ENCODE measurements around the gene ESYT2.

ESYT2 gene

DNA sequence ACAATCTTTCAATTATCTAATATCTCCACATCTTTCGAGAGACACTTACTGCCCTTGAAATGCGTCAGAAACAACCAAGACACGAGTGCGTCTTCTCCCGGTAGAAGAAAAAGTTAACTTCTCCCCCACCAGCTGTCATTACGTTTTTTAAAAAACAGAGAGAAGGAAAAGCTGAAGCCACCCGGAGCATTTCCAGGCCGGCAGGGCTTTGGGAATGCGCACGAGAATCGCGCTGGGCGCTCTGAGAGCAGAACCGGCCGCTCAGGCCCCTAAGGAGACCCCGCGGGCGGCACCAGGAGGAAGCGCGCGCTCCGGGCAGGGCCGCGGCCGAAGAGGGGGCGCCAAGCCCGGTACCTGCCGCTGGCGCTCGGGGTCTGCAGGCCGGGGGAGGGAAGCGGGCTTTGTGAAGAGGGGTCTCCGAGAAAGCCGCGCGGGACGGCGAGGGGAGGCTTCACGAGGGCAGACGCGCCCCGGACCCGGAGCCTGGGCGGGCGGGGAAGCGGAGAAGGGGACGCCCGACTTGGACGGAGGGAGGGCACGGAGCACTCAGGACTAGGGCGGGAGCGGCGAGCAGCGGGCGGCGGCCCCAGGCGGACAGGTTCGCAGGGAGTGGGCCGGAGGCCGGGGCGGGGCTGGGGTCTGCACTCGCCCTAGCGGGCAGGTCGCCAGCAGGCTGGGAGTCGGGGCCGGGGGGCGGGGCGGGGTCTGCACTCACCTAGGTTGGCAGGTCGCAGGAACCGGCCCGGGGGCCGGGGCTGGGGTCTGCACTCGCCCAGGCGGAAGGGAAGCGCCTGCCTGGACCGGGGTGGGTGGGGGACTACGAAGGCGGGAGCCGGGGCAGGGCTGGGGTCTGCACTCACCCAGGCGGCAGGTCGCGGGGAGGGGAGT, 932 bp downstream of the ESYT2 start:
- in situ Hi-C loops (cut with HindIII; ENCODE audit: low sequenced_read_pairs): no loop called here

DNA sequence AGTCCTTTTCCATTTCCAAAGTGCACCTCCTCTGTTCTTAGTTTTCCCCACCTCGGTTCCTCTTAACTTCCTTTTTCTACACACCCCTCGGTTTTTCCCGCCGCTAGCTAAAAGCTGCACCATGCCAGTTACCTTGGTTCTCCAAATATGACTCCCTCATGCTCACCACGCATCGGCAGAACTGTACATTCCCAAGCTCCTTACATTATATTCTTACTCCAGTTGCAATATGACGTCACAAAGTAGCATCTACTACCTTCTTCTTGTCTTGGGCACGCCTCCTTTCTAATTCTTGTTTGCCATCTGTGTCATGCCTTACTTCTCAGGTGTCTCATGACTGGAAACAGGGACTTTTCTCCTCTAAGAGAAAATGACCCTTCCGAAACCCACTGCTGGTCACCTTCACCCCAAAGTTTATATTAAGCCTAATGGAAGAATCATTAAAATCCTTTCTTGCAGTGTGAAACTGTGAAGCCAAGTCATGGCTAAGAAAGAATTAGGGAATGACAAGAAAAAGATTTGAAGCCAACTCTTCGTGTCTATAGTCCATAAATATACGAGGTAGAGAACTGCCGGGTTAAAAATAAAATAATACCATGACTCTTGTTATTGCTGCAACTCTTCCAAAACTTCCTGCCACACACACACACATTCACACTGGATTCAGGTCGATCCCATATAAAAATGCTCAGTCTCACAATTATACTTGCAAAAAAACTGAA, 1.7 kb downstream of the ESYT2 start:
- in situ Hi-C loops (cut with HindIII; ENCODE audit: low sequenced_read_pairs): no loop called here

DNA sequence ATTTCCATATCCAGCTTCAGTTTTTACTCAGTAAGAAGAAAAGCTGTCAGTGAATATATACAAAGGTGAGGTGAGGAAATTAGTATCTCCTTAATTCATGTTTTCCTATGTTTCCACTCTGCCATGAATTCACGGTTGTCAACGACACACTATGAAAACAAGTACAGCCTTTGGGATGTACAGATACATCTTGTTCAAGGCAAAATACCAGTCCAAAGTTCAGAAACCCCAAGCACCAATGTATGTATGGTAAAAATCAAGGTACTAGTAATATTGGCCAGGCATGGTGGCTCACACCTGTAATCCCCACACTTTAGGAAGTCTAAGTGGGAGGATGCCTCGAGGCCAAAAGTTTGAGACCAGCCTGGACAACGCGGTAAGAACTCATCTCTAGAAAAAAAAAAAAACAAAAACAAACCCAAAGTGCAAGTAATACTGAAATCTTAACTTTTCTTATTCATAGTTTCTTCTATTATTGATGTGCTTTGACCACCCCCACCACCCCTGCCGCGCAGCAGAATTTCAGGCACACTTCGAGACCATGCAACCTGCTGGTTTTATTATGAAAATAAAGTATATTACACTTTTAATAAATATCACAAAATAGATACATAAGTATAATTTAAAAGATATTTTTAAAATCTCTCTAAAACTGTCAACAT, 3.5 kb downstream of the ESYT2 start:
- in situ Hi-C loops (cut with HindIII; ENCODE audit: low sequenced_read_pairs): no loop called here

DNA sequence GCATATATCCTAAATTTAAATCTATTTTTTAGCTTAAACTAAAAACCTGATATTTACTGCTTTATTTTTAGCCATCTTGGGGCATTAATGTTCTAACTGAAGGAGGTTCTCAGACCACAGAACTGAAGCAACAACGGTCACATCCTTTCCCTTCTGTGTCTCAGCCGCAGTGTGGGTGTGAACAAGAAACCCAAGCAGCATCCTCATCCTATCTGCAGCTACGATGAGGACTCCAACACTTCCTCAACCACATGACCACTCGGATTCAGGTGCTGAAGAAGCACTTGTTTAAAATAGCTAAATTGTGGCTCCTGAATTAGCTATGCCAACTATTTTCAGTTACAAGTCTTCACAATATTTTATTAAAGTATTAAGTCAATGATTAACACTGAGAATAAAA, 5.3 kb downstream of the ESYT2 start:
- in situ Hi-C loops (cut with HindIII; ENCODE audit: low sequenced_read_pairs): no loop called here

DNA sequence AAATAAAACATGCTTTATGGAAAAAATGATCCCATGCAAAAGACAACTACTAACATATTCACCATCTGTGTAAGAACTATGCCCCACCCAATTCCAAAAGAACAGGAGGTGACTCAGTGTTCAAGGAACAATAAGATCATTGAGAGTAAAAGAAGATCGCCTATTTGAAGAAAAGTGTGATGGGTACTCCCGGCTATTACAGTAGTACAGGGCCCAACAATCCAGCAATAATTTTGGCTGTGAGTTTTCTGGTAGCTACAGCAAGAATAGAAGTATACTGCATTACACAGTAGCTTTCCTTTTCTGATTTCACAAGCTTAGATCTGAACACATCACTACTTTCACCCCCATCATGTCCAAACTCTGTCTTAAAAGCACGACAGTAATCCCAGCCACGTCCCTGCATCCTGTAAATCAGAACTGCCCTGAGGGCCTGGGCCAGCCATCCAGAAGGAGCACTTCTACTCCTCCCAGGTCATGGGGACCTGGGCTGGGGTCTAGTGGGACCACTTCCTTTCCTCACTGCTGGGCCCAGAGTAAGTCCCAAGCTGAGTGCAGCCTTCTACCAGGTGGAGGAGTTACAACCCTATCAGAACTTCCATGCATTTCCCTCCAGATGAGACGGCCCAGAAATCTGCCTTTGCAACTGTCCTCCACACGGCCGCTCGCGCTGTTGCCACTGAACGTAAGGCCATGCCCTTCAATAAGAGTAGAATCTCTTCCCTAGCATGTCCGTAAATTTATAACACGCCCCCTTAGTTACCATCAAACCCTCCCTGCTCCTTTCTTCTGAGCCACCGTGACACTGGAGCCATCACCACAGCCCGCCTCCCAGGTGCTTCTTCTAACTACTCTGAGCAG, 7.9 kb downstream of the ESYT2 start:
- in situ Hi-C loops (cut with HindIII; ENCODE audit: low sequenced_read_pairs): no loop called here

DNA sequence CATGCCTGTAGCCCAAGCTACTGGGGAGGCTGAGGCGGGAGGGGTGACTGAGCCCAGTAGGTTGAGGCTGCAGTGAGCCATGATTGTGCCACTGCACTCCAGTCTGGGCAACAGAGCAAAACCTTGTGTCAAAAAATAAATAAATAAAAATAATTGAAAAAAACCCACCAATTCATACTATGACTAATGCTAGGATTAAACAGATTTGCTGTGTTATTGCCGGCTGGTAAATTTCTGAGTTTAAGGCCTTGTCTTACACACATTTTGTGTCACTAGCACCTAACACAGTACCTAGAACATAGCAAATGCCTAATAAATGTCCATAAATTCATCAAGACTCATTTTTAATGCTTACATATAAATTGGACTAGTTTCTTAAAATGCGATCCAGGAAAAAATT, 8.7 kb downstream of the ESYT2 start:
- in situ Hi-C loops (cut with HindIII; ENCODE audit: low sequenced_read_pairs): no loop called here

DNA sequence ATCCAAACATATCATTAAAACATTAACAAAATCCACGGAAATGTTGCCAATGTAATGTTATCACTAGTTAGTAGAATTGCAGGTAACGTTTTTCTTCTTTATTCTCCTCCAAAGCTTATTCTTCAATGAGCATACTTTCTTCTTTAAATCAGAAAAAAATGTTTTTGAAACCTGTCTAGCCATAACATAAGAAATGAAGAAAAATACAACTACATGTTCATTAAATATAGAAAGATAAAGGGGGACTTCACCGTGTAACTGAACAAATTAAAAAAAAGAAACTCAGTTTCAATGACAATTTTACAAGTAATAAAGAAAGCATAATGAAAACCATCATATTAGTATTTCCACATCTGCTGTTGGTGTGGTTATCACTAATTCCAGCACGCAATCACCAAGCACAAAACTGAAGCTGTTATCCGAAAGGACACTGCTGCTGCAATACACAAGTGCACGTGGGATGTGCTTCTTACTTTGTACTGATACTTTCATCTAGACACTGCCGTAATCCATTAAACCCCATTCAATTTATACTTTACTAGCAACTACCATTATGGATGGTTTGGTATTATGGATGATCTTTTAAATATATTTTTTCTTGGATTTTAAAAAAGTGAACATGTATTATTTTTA, 9.6 kb downstream of the ESYT2 start:
- in situ Hi-C loops (cut with HindIII; ENCODE audit: low sequenced_read_pairs): no loop called here

DNA sequence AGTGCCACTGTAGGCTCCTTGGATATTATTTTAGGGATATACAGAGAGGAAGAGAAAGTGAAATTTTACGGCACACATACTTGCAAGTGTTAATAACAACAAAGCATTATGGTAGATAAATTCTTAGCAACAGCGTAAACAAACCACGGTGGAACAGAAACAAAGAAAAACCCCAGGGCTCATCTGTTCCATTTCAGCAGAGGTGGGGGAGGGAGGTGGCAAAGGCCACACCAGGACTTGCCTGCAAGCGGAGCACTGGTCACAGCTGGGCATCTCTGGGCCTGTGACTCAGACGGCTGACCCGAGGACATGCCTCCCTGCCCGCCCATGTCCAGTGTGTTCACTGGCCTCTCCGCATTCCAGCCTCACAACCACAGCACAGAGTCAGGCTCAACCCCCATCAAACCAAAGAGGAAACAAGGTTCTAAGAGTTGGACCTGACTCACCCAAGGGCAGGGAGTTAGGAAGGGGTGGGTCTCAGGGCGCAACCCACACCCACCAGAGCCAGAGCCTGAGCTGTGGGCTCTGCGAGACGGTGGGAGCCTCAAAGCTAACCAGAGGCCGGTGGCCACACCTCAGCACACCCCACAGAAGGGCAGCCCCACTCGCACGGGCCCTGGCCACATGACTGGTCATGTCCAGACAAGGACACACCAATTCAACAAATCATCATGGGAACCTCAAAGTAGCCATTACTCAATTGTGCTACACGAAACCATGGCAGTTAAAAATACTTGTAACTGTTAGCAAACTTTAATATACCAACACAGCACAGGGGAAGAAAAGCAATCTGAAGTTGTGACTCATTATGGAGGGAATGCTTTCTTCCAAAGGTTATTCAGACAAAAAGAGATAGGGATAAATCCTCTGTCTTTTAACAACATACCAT, 10.7 kb downstream of the ESYT2 start:
- in situ Hi-C loops (cut with HindIII; ENCODE audit: low sequenced_read_pairs): no loop called here

DNA sequence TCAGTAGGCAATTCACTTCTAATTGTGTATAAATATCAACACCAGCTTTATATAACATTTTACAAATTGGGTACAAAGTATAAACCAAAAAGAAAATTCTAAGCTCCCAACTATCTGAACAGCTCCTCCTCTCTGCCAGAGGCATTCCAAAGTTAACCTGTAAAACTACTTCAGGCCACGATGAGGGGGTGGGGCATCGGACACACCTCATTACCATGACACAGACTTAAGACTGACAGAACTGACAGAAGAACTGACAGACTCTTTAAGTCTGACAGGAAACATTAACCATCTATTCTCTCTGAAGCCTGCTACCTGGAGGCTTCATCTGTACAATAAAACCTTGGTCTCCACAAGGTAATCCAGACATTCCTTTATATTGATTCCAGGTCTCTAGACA, 12.3 kb downstream of the ESYT2 start:
- in situ Hi-C loops (cut with HindIII; ENCODE audit: low sequenced_read_pairs): no loop called here

DNA sequence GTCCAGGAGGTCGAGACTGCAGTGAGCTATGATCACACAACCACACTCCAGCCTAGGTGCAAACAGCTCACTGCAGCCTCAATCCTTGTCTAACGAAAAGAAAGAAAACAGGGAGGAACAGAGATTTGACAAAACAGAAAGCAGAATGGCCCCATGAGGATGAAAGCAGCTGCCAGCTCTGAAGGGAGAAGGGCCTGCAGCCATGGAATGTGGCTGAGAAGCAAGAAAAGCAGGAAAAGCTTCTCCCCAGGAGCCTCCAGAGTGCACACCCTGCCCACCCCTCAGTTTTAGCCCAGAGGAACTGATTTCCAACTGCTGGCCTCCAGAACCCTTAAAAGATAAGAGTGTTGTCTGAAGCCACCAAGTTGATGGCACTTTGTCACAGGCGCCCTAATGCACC, 13.0 kb downstream of the ESYT2 start:
- in situ Hi-C loops (cut with HindIII; ENCODE audit: low sequenced_read_pairs): no loop called here

DNA sequence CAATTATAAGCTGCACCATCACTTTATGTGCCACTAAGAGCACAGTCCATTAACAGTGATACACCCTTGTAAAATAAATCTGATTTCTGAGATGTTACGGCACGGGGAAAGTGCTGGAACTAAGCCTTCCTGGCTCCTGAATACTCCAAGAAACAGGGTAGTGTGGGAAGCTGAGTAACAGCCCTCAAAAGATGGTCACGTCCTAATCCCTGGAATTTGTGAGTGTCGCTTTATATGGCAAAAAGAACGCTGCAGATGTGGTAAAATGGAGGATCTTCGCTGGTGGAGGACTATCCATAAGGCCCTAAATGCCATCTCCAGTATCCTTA, 13.5 kb downstream of the ESYT2 start:
- in situ Hi-C loops (cut with HindIII; ENCODE audit: low sequenced_read_pairs): no loop called here

DNA sequence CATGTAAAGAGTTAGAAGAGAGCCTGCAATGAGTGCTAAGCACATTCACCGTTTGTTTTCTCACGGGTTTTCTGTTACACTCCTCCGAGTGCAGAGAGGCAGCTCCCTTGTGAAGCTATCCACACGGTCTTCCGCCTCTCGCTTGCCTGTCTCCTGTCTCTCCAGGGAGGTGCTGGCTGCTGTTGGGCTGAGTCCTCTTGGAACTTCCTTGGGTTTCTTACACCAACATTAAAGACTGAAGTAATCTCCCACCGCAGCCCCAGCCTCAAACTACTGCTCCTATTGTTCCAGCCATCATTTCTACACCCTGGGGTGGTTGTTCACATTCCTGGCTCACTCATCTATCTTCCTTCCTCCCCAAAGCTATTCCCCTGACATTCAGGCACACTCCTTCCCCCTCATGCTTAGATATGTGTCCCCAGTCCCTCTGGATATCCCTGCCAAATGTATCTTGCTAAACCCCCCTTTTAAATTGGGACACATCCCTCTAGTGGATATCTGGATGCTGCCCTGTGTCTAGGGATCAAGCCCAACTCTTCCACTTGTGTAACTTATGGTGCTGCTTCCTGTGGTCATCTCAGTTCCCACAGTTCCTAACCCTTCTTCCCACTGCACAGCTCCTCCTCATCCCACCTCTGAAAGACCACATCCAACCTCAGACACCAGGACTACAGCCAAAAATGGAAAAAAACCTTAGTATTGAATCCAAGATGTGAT, 14.1 kb downstream of the ESYT2 start:
- in situ Hi-C loops (cut with HindIII; ENCODE audit: low sequenced_read_pairs): no loop called here

DNA sequence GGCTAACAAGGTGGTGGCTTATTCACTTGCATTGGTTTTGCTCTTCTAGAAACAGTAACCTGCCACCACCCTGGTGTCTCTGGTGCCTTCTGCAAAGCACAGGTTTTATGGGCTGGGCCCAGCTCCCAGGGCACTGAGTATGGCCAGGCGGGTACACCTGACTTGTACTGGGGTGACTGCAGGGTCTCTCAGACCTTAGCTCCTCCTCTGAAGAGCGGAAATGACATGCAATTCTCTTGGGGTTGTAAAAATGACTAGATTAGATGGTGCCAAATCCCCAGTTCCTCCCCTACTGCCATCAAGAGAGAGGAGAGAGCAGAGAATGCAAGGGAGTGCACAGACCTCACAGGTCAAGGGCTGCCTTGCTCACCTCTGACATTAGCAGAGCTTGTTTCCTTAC, 14.7 kb downstream of the ESYT2 start:
- in situ Hi-C loops (cut with HindIII; ENCODE audit: low sequenced_read_pairs): no loop called here

DNA sequence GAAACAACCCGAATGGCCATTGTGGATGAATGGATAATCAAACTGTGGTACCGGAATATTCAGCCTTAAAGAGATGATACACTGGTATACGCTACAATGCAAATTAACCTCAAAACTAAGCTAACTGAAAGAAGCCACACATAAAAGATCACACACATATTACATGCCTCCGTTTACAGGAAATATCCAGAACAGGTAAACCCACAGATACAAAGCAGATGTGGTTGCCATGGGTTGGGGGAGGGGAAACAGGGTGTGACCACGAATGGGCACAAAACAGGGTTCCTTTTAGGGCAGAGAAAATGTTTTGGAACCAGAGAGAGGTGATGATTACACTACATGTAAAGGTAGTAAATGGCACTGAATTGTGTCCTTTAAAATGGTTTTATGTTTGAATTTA, 16.6 kb downstream of the ESYT2 start:
- in situ Hi-C loops (cut with HindIII; ENCODE audit: low sequenced_read_pairs): no loop called here

DNA sequence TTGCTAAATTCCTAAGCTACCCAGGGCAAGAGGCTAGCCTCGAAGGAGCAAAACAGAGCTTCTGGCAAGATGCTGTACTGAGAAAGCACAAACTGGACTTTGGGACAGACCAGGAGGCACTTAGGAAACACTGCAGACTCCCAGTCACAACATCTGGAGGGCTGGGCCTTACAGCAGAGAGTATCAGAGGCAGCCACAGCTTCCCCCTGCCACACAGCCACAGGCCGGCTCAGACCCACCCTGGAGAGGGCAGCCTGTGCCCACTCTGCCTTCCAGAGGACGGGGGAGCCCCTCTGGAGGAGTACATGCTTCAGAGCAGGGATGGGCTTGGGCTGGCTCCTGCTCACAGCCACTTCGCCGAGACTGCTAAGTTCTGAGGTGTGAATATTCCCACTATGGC, 17.4 kb downstream of the ESYT2 start:
- in situ Hi-C loops (cut with HindIII; ENCODE audit: low sequenced_read_pairs): no loop called here

DNA sequence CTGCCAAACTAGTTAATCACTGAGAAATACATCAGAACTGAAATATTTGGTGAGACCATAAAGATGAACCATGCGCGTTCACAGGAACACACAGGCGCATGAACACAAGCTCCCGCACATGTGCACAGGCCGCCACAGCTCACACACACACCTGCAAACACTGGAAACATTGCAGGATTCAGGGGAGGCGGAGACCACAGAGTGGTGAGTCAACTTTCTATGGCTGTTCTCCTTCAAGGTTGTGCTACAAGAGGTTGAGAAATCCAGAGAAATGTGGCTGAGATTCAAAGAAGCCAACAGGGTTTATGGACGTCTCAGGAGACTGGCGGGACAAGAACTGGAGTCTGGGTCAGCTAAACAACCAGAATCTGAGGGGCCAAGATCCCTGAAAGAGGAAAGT, 17.8 kb downstream of the ESYT2 start:
- in situ Hi-C loops (cut with HindIII; ENCODE audit: low sequenced_read_pairs): no loop called here

DNA sequence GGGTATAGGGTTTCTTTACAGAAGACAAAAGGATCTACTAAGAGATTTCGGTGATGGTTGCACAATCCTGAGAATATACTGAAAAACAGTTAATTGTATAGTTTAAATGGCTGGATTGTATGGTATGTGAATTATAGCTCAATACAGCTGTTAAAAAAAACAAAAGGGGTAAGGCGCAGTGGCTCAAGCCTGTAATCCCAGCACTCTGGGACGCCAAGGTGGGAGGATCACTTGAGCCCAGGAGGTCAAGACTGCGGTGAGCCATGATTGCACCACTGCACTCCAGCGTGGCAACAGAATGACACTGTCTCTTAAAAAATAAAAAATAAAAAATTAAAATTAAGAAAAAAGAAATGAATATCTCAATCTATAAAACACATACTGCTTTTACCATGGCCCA, 18.5 kb downstream of the ESYT2 start:
- in situ Hi-C loops (cut with HindIII; ENCODE audit: low sequenced_read_pairs): no loop called here

DNA sequence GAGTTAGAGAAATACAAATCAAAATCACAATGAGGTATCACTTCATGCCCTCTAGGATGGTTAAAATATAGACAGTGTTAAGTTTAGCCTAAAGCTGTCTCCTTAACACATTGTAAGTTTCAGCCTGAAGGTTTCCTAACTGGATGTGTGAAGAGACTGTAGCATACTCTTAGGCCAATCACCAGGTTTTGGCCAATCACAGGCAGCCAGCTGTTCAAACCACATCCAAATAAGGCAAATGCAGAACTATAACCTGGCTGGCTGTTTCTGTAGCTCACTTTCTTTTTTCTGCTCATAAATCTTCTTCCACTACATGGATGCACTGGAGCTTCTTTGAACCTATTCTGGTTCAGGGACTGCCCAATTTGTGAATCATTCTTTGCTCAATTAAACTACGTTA, 19.7 kb downstream of the ESYT2 start:
- in situ Hi-C loops (cut with HindIII; ENCODE audit: low sequenced_read_pairs): no loop called here

DNA sequence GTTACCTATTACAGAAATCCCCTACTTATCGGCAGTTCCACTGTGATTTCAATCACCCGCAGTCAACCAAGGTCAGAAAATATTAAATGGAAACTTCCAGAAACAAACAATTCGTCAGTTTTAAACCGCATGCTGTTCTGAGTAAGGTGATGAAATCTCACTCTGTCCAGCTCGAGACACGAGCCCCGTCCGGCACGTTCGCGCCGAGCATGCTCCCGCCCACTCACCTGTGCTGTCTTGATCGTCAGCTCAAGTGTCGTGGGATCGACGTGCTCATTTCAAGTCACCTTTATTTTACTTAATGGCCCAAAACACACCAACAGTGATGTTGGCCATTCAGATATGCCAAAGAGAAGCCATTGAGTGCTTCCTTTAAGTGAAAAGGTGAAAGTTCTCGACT, 21.2 kb downstream of the ESYT2 start:
- in situ Hi-C loops (cut with HindIII; ENCODE audit: low sequenced_read_pairs): no loop called here
